UCSD-AML1 (cell line): ENCODE measurements around the gene C1QTNF5.

ENCODE experiments used
- DNase-seq: peaks from one replicate; lab custom pipeline; 2025; ENCODE audit not compliant: unreplicated experiment; lab: John Stamatoyannopoulos, UW

The C1QTNF5 gene

GRCh38 chr11:119359365-119360214 is 18.9 kb upstream of the C1QTNF5 start:
- DNase-seq: peak; percentile 54

- DNase-seq: no peak
These were observed 16.4 kb upstream of the C1QTNF5 start for GRCh38 chr11:119357074-119357473.

GRCh38 chr11:119356349-119357031 is 15.8 kb upstream of the C1QTNF5 start:
- DNase-seq: peak; percentile 60

- no peak for DNase-seq
These were observed 14.6 kb upstream of the C1QTNF5 start for GRCh38 chr11:119355091-119355843.

- DNase-seq: no peak
These were observed 12.2 kb upstream of the C1QTNF5 start for GRCh38 chr11:119352857-119353260.

- no peak for DNase-seq
These were observed 10.5 kb upstream of the C1QTNF5 start for GRCh38 chr11:119351232-119351631.

GRCh38 chr11:119350302-119350701 is 9.6 kb upstream of the C1QTNF5 start:
- no peak for DNase-seq

- no peak for DNase-seq
These were observed 7.4 kb upstream of the C1QTNF5 start for GRCh38 chr11:119347940-119348605.

GRCh38 chr11:119347242-119347641 is 6.6 kb upstream of the C1QTNF5 start:
- no peak for DNase-seq

GRCh38 chr11:119346605-119347004 is 5.9 kb upstream of the C1QTNF5 start, which contains the start of gene MFRP:
TSS of gene MFRP (minus strand) at chr11:119346705. CDS start at chr11:119346513, 192 bp downstream.
- DNase-seq: no peak

- DNase-seq: no peak
These were observed 5.0 kb upstream of the C1QTNF5 start for GRCh38 chr11:119345685-119346084.

GRCh38 chr11:119344291-119345010 is 3.8 kb upstream of the C1QTNF5 start:
- DNase-seq: no peak

- no peak for DNase-seq
These were observed 3.0 kb upstream of the C1QTNF5 start for GRCh38 chr11:119343726-119344125.

- DNase-seq: no peak
These were observed 1.9 kb upstream of the C1QTNF5 start for GRCh38 chr11:119342362-119343130.

GRCh38 chr11:119342023-119342300 is 1.3 kb upstream of the C1QTNF5 start:
- no peak for DNase-seq

- peak; percentile 39 for DNase-seq
These were observed 739 bp upstream of the C1QTNF5 start for GRCh38 chr11:119341222-119342022.

GRCh38 chr11:119339589-119340334 is 921 bp downstream of the C1QTNF5 start:
- no peak for DNase-seq

- DNase-seq: no peak
These were observed 1.6 kb downstream of the C1QTNF5 start for GRCh38 chr11:119338965-119339588.
